Mucosa of gallbladder (tissue), 1 donor: ENCODE measurements around the gene FGGY. TPM values are rescaled to one million over a fixed set of nuclear protein-coding genes. Genes with fewer than 3 reads are reported as not detected.
A peak's percentile ranks its signal among the peaks of the same experiment; 100 is the strongest.

Experiments
- DNase-seq: peaks from one replicate; pipeline ENCODE4 v3.0.0-alpha.2; 2020; ENCODE audit warnings: low spot score
- total RNA-seq: library from RNA; stranded (reverse); gene quantifications from one replicate; pipeline ENCODE4 v1.2.1, GENCODE V29; 2021
- donor health status: DM: no; HTN: no; CAD: no.

The FGGY gene
- total RNA-seq, 1 donor from 2014 or later, result 36.4 TPM

GRCh38 chr1:59383963-59384362 is 87.1 kb downstream of the FGGY start:
- no peak for DNase-seq

GRCh38 chr1:59384443-59384842 is 87.5 kb downstream of the FGGY start:
- DNase-seq, result no peak

- DNase-seq, result no peak
Observed at GRCh38 chr1:59388191-59388590, 91.3 kb downstream of the FGGY start.

GRCh38 chr1:59389847-59390246 is 93.0 kb downstream of the FGGY start:
- no peak for DNase-seq

GRCh38 chr1:59390307-59390706 is 93.4 kb downstream of the FGGY start:
- DNase-seq, result no peak

GRCh38 chr1:59391212-59392179 is 94.6 kb downstream of the FGGY start:
- no peak for DNase-seq

GRCh38 chr1:59393211-59394180 is 96.6 kb downstream of the FGGY start:
- peak; percentile 83 for DNase-seq

GRCh38 chr1:59394706-59395425 is 98.0 kb downstream of the FGGY start:
- no peak for DNase-seq

- DNase-seq, result no peak
Observed at GRCh38 chr1:59396387-59396786, 99.5 kb downstream of the FGGY start.

GRCh38 chr1:59397139-59397858 is 100.4 kb downstream of the FGGY start:
- no peak for DNase-seq

- DNase-seq, result no peak
Observed at GRCh38 chr1:59399642-59400041, 102.7 kb downstream of the FGGY start.

GRCh38 chr1:59401581-59401980 is 104.7 kb downstream of the FGGY start:
- no peak for DNase-seq

- no peak for DNase-seq
Observed at GRCh38 chr1:59404796-59405195, 107.9 kb downstream of the FGGY start.

GRCh38 chr1:59406437-59407164 is 109.7 kb downstream of the FGGY start:
- no peak for DNase-seq

GRCh38 chr1:59408608-59409240 is 111.8 kb downstream of the FGGY start:
- DNase-seq, result no peak

- no peak for DNase-seq
Observed at GRCh38 chr1:59409549-59409948, 112.7 kb downstream of the FGGY start.

GRCh38 chr1:59409986-59410385 is 113.1 kb downstream of the FGGY start:
- no peak for DNase-seq

- no peak for DNase-seq
Observed at GRCh38 chr1:59410457-59410856, 113.6 kb downstream of the FGGY start.

GRCh38 chr1:59411147-59411546 is 114.3 kb downstream of the FGGY start:
- DNase-seq, result no peak
